Tibial nerve (tissue), 4 donors: ENCODE results near the gene CDX2. TPM values are rescaled to one million over a fixed set of nuclear protein-coding genes. Genes with fewer than 3 reads are reported as not detected.
A peak's percentile ranks its signal among the peaks of the same experiment; 100 is the strongest.

Experiments
- DNase-seq, 2 donors: peaks; one replicate each; pipeline ENCODE4 v3.0.0-alpha.2; 2019; ENCODE audit warnings: low spot score in 2 of 2
- H3K27ac ChIP-seq, 4 donors: fragments of 200-600 bp; sonication (generic) in 3 of 4; one replicate each; pipeline ENCODE4 v1.5.1; 2017 to 2019; ENCODE audit warnings: mild to moderate bottlenecking in 1 of 4
- H3K27me3 ChIP-seq, 2 donors: fragments of 200-600 bp; sonication (generic) in 1 of 2; one replicate each; pipeline versions ENCODE4 v1.5.1 to v1.6.0; 2017 to 2019
- H3K36me3 ChIP-seq, 3 donors: fragments of 200-600 bp; sonication (generic); one replicate each; pipeline ENCODE4 v1.5.1; 2018 to 2019
- H3K4me1 ChIP-seq, 4 donors: fragments of 200-600 bp; sonication (generic) in 3 of 4; one replicate each; pipeline ENCODE4 v1.5.1; 2017 to 2019
- H3K4me3 ChIP-seq, 4 donors: fragments of 200-600 bp; sonication (generic) in 3 of 4; one replicate each; pipeline ENCODE4 v1.5.1; 2017 to 2019; ENCODE audit warnings: mild to moderate bottlenecking in 1 of 4, moderate library complexity in 1 of 4
- H3K9me3 ChIP-seq, 4 donors: fragments of 200-600 bp; sonication (generic) in 3 of 4; one replicate each; pipeline ENCODE4 v1.5.1; 2017 to 2019
- CTCF ChIP-seq, 5 experiments: fragments of 200-600 bp in 3 of 5; fragments of 450-650 bp in 2 of 5; sonication (generic) in 3 of 5; IDR thresholded peaks; one replicate each; pipeline ENCODE4 v1.5.1; 2016 to 2019; ENCODE audit warnings: antibody characterized with exemption in 5 of 5, mild to moderate bottlenecking in 3 of 5, moderate library complexity in 2 of 5
- EP300 ChIP-seq, 2 donors: sonication (generic); formaldehyde crosslinking; IDR thresholded peaks; one replicate each; pipeline ENCODE4 v1.6.1; 2017; ENCODE audit warnings: antibody characterized with exemption in 2 of 2, mild to moderate bottlenecking in 1 of 2
- POLR2A ChIP-seq, 2 donors: fragments of 450-650 bp; IDR thresholded peaks; one replicate each; pipeline ENCODE4 v1.6.1; 2017; ENCODE audit warnings: antibody characterized with exemption in 2 of 2, mild to moderate bottlenecking in 2 of 2, moderate library complexity in 2 of 2
- WGBS, 2 donors: methylation state at CpG; one replicate each; pipeline ENCODE4 v1.1.5; 2018; 5-methylcytosine and 5-hydroxymethylcytosine counted together
- total RNA-seq, 4 donors: library from RNA; depleted of rRNA; stranded (reverse); fragments of >200 nt; gene quantifications; one replicate each; pipeline ENCODE4 v1.1.0, GENCODE V29; 2016

Gene CDX2
- total RNA-seq, 4 donors from 2014 or later: not detected

DNA sequence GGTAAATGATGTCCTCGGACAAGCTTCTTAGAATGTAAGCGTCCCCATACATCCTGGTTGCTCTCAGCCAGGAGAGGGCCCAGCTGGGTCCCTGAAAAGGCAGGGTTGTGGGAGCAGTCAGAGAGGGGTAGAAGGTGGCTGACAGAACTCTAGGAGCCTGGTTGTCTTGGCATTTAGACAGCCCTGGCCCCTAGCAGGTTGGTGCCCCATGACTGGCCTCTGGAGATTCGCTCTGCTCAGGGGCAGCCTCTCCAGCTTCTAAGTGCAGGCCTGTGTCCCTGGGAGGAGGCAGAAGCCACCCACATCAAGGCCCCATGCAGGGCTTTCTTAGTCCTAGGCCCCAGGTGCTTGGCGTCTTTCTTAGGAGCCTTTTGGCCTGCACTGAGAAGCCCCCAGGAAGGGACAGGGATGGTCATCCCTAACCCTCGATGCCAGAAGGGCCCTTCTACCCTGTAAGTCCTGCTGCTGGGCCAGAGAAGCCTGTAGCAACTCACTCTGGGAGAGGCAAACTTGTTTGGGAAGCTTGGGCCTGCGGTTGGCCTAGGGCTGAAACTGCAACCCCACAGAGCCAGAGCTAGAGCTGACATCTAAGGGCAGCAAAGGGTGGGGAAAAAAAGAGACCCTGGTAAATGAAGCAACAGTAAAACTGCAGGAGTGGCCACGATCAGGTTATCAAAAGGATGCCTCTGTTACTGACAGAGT, 2.8 kb upstream of the CDX2 start:
- Histone ChIP-seq H3K4me3 (no peak overlapping the region), H3K4me1 (peaks cover 0 to 47% (median 9%) of the 10 kb centered on the region in 4 donors), H3K27ac (peak overlapping the region in 1 of 4 donors; percentile 56), H3K9me3 (no peaks in the 10 kb centered on the region), H3K27me3 (peaks cover 3 to 100% of the 10 kb centered on the region in 2 donors), H3K36me3 (no peaks in the 10 kb centered on the region)
- 52 to 61% methylated on average over 7 of the region's 7 CpGs for WGBS, 2 donors
- no peak for DNase-seq
- TF ChIP-seq POLR2A (IDR thresholded peaks at IDR 0.05): no peak
- TF ChIP-seq CTCF (IDR thresholded peaks at IDR 0.05): no peak

DNA sequence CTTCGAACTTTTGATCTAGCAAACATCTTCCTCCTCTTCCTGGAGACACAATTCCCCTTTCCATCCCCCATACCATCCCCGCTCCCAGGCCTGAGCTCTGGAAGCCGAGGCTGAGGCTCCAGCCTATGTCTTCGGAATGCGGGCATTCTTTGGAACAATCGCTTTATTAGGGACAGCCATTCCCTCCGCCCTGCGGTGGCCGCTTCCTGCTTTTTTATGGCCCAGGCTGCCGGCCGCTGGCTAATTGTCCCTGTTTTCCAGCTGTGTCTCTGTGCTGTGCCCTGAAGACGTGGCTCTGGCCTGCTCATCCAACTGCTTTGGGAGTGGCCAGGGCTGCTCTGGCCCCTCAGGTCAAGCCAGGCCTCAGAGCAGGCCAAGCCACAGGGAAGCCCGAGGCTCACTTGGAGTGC, 2.1 kb upstream of the CDX2 start:
- Histone ChIP-seq H3K27ac (peak overlapping the region in 1 of 4 donors; percentile 56), H3K4me3 (no peak overlapping the region), H3K36me3 (no peaks in the 10 kb centered on the region), H3K4me1 (peaks cover 0 to 54% (median 10%) of the 10 kb centered on the region in 4 donors), H3K27me3 (peaks cover 3 to 100% of the 10 kb centered on the region in 2 donors), H3K9me3 (no peaks in the 10 kb centered on the region)
- 12 to 28% methylated on average over 11 to 13 of the region's 13 CpGs for WGBS, 2 donors
- DNase-seq: no peak
- TF ChIP-seq EP300 (IDR thresholded peaks at IDR 0.05) (no peak), POLR2A (IDR thresholded peaks at IDR 0.05) (no peak), CTCF (IDR thresholded peaks at IDR 0.05) (no peak)

- H3K27ac ChIP-seq: peak overlapping the region in 1 of 4 donors; percentile 57
- peaks cover 3 to 100% of the 10 kb centered on the region in 2 donors for H3K27me3 ChIP-seq
- H3K36me3 ChIP-seq: no peaks in the 10 kb centered on the region
- H3K4me1 ChIP-seq: peaks cover 0 to 54% (median 10%) of the 10 kb centered on the region in 4 donors
- 7 to 8% methylated on average over 38 to 39 of the region's 53 CpGs for WGBS, 2 donors
- no peak for DNase-seq
- no peaks in the 10 kb centered on the region for H3K9me3 ChIP-seq
- no peak overlapping the region for H3K4me3 ChIP-seq
- no peak for TF ChIP-seq CTCF (IDR thresholded peaks at IDR 0.05)
- no peak for TF ChIP-seq EP300 (IDR thresholded peaks at IDR 0.05)
- no peak for TF ChIP-seq POLR2A (IDR thresholded peaks at IDR 0.05)
Measured at GRCh38 chr13:27970382-27971235, 1.5 kb upstream of the CDX2 start.

- Histone ChIP-seq H3K27ac (peak overlapping the region in 1 of 4 donors; percentile 57), H3K4me1 (peaks cover 0 to 50% (median 9%) of the 10 kb centered on the region in 4 donors), H3K36me3 (no peaks in the 10 kb centered on the region), H3K4me3 (peak overlapping the region in 1 of 4 donors; percentile 1), H3K9me3 (no peaks in the 10 kb centered on the region), H3K27me3 (peaks cover 3 to 100% of the 10 kb centered on the region in 2 donors)
- no peak for DNase-seq
- TF ChIP-seq EP300 (IDR thresholded peaks at IDR 0.05) (no peak), POLR2A (IDR thresholded peaks at IDR 0.05) (no peak), CTCF (IDR thresholded peaks at IDR 0.05) (no peak)
- WGBS, 2 donors: 20 to 23% methylated on average over 7 of the region's 7 CpGs
Measured at GRCh38 chr13:27969866-27970229, 733 bp upstream of the CDX2 start.
